Measurements from ENCODE around the gene RPS25.
"Not testable (repeated sequence)": the region's sequence is repeated elsewhere in the genome, so short reads cannot be mapped to it uniquely, and the experiment has no call there.

The RPS25 gene

GRCh38 chr11:119018074-119018938 is at the start of gene RPS25, which contains the start of gene TRAPPC4:
RPS25 (minus strand) TSS chr11:119018343; CDS start chr11:119018284, 59 bp downstream.
TRAPPC4 (plus strand) TSS chr11:119018766; CDS start chr11:119018796, 30 bp downstream.
- peak; percentile 91 for DNase-seq (ENCODE audit: low read depth in 2 of 2)

DNA sequence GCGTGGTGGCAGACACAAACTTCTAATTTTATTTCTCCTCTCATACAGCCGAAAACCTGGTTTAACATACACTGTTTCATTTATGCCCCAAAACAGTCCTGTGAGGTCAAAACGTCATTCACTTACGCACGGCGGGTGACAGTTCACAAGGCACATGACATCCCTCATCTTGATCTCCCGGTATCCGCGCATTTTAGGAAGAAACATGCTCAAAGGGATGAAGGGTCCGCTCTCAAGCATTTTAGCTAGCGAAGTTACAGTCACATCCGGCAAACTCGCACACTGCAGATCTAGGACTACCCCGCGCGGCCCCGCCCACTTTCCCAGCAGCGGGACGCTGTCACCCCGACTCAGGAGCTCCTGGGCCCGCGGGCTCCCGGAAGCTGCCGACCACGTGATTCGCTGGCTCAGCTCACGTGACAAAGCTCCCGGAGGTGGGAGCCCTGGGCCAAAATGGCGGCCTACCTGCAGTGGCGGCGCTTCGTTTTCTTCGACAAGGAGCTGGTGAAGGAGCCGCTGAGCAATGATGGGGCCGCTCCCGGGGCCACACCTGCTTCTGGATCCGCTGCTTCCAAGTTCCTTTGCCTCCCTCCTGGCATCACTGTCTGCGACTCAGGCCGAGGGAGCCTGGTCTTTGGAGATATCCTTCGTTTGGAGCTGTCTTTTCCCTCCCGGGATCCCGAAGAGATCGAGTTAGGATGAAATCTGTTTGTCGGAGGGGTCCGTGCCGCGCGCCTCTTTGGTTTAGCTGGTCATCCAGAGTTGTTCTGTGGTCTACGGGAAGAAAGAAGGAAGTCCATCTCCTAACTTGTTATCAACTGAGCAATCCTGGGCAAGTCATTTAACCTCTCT is 49.5 kb upstream of the RPS25 start, which contains the start of gene VPS11:
Gene VPS11, plus strand, starts transcription at position 448 of the 852 bp plus-strand sequence. Its CDS starts 6 bp downstream, at position 454.
- peak; percentile 91 to 98 for DNase-seq (ENCODE audit: low read depth in 2 of 2)

DNA sequence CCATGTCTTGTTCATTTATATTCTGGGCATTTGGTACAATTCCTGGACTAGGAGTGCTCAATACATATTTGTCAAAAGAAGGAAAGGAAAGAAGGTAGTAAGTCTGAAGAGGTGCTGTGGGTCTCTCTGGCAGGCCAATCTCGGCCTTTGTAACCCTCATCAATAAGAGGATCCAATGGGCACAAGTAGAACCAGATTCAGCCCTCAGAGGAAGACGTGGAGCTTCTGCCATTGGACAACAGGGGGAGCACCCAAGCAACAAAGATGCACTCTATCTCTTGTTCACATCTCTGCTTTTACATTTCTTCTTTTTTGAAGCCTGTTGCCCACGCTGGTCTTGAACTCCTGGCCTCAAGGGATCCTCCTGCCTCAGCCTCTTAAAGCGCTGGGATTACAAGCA is 47.2 kb upstream of the RPS25 start:
- DNase-seq (ENCODE audit: low read depth in 2 of 2): no peak

DNA sequence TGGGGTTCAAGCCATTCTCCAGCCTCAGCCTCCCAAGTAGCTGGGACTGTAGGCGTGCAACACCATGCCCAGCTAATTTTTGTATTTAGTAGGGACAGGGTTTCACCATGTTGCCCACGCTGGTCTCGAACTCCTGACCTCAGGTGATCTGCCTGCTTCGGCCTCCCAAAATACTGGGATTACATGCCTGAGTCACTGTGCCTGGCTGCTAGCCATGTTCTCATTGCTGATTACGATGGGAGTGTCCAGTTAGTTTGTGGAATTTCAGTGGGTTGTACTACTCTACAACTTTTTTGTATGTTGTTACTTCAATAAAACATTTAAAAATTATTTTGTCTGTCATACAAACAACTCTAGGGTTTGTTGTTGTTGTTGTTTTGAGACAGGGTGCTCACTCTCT is 44.6 kb upstream of the RPS25 start:
- DNase-seq (ENCODE audit: low read depth in 2 of 2): no peak

GRCh38 chr11:119061256-119061655 is 43.1 kb upstream of the RPS25 start:
- DNase-seq (ENCODE audit: low read depth in 2 of 2): no peak

DNA sequence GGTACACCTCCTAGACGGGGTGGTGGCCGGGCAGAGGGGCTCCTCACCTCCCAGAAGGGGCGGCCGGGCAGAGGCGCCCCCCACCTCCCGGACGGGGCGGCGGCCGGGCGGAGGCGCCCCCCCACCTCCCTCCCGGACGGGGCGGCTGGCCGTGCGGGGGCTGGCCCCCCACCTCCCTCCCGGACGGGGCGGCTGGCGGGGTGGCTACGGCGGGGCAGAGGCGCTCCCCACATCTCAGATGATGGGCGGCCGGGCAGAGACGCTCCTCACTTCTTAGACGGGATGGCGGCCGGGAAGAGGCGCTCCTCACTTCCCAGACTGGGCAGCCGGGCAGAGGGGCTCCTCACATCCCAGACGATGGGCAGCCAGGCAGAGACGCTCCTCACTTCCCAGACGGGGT is 41.0 kb upstream of the RPS25 start:
- DNase-seq (ENCODE audit: low read depth in 2 of 2): not testable (repeated sequence)

DNA sequence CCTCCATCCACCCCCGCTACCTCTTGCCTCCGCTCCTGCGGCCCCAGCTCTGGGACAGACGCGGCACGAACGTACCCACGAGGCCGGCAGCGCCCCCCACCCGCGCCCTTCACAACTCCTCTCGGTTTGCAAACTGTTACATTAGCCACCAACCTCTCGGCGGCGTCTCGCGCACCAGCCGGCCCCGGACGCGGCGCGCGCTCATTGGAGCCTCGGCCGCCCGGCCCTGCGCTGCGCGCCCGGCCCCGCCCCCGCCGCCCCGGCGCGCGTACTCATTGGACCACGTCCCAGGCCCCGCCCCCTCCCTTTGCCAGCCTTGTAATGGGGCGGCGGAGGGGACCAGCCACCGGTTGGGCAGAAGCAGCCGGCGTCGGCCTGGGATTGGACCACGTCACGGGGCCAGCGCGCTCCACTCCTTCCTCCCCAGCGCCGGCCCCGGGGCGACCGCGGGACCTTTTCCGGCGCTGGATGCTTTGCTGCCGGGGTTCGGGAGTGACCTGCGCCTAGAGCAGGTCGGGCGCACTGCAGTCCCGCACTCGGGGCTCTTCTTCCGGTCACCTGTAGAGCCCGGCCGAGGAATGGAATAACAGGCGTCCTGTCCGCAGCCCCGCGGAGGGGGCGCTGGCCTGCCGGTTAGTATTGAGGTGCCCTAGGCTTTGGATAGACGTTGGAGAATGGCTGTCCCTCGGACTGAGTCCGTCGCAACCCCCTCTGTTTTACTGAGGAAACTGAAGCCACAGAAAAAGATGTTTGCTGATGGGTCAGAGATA is 39.0 kb upstream of the RPS25 start, which contains the start of gene HYOU1:
Gene HYOU1, minus strand, starts transcription at position 206 of the 770 bp plus-strand sequence. CDS start 1,045 bp downstream, outside the sequence.
- peak; percentile 96 to 99 for DNase-seq (ENCODE audit: low read depth in 2 of 2)

DNA sequence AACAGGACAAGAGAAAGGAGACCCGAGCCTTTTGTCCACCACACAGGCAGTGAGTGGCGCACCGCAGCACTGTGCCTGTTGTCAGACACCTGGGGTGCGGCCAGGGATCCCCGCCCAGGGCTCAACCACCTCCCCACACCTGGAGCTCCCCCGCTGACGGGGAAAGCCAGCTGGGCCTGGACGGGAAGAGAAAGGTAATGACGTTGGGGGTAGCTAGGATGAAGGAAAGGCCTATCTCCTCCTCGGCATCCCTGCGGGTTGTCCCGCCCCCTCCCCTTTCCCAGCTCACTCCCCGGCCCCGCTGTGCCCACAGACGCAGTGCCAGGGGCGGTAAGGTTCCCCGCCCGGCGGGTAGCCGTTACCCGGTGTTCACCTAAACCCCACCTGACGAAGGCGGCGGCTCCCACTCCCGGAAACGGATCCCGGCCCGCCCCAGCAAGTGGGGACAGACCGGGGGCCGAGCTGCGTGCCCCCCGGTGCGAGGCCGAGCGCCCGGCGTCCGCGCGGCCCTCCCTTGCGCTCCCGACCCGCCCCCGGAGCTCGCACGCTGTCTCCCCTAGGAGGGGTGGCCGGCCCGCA is 38.4 kb upstream of the RPS25 start:
- DNase-seq (ENCODE audit: low read depth in 2 of 2): peak in 1 of 2 experiments; percentile 32

DNA sequence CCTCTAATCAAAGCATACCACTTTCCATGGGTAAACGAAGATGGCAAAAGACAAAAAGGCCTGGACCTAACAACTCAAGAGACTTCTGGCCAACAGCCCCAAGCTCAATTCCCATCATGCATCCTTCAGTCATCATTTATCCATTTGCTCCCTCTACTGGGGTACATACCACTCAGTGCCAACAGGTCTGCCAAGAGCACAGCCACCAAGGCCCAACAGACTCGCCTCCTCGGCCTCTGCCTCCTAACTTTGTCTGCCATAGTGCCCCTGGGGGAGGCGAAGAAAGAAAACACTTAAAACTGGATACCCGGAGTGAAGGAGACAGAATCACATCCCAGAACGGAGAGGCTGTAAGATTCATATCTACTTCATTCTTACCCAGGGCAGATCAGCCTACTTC is 37.8 kb upstream of the RPS25 start:
- no peak for DNase-seq (ENCODE audit: low read depth in 2 of 2)

DNA sequence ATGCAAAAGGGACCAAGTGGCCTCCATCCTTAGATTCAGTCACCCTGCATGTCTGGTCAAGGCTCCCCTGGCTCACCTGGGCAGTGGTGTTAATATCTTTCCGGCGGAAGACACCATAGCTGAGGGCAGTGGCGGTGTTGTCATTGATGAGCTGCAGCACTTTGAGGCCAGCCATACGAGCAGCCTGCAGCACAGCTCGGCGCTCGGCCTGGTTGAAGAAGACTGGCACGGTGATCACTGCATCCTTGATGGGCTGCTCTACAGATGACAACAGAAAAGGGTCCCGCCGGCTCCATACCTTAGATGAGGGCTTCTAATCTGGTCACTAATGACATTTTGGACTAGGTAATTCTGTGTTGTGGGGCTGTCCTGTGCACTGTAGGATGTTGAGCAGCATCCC is 36.3 kb upstream of the RPS25 start:
- no peak for DNase-seq (ENCODE audit: low read depth in 2 of 2)

DNA sequence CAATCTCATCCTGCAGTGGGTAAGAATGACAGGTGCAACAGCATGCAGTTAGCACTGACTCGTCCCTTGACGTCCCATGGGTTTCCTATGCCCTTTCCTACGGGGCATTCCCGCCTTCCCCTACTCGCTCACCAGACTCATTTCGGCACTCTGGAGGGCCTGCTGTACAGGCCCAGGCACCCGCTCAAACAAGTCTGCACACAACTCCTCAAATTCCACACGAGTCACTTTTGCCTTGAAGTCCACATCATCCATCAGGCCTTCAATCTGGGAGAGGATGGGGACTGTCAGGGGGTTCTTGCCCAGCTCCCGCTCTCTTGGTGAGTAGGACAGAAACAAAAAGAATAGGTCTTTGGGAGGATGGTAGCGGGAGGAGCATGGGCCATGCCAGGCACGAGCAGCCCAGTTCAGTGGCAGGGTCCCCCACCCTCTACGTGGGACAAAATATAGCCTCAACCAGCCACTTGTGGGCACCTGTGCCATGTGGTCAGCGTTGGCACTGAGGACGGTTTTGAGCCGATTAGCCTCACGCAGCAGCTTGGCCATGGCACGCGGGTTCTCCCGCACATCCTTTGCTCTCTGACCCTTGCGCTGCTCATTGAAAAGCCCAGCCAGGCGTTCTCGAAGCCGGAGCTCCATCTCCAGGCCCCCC is 34.1 kb upstream of the RPS25 start:
- no peak for DNase-seq (ENCODE audit: low read depth in 2 of 2)

DNA sequence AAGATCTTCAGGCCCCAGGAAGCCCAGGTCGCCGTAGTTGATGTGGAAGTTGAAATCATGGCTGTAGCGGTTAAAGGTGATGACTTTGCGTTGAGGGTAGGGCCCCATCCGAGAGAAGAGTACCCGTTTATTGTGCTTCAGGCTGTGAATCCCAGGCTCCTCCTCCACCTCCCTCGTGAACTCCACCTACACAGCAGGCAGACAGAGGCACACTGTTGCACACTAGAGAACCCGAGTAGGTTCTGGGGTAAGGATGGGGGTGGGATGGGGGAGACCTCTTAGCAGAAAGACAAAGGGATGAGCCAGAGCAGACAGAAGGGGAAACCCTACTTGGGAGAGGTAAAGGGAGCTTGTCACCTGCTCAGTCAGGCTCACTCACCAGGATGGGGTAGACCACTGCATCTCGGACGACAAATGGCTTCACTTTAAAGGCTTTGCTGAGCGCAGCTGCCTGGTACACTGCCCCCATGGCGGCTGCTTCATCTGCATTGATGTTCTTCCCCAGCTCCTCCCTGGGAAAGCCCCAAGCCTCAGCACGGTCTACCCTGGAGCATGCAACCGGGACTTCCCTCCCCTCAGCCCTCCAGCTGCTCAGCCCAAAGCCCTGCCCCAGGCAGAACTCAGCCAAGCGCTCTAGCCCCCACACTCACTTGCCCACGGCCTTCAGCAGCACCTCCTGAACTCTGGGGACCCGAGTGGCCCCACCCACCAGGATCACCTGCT is 33.5 kb upstream of the RPS25 start:
- no peak for DNase-seq (ENCODE audit: low read depth in 2 of 2)

DNA sequence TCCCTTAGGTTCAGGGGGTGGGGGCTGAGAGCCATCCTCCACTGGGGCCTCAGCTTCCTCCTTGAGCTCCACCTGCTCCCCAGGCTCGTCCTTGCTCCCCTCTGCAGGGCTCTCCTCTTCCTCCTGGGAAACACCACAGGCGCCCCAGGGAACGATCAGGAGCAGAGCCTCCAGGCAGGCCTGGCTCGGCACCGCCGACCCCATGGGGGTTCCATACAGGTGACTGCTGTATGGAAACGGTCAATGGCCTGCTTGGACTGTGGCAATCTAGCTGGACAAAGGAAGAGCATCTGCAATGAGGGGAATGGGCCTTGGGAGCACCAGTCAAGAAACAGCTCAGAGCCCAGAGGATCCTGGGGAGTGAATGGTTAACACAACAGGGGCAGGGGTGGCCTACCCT is 30.9 kb upstream of the RPS25 start:
- DNase-seq (ENCODE audit: low read depth in 2 of 2): no peak

GRCh38 chr11:119048644-119049043 is 30.5 kb upstream of the RPS25 start:
- DNase-seq (ENCODE audit: low read depth in 2 of 2): no peak

GRCh38 chr11:119047205-119047604 is 29.1 kb upstream of the RPS25 start:
- no peak for DNase-seq (ENCODE audit: low read depth in 2 of 2)

DNA sequence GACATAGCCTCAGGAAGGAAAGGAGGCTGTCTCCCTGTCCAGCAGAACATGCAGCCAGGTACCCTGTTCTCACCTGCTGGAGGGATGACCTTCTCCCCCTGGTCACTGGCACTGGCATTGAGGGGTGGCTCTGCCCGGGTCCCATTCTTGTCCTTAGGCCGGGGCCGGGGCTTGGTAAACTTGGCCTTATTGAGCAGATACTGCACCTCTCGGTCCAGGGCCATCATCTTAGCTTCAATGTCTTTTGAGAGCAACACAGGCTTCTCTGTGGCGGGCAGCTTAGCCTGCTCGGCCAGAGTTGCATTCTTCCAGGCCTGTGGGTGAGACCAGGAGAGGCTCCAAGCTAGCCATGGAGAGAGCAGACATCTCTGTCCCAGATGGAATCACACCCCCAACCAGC is 28.3 kb upstream of the RPS25 start:
- DNase-seq (ENCODE audit: low read depth in 2 of 2): no peak

DNA sequence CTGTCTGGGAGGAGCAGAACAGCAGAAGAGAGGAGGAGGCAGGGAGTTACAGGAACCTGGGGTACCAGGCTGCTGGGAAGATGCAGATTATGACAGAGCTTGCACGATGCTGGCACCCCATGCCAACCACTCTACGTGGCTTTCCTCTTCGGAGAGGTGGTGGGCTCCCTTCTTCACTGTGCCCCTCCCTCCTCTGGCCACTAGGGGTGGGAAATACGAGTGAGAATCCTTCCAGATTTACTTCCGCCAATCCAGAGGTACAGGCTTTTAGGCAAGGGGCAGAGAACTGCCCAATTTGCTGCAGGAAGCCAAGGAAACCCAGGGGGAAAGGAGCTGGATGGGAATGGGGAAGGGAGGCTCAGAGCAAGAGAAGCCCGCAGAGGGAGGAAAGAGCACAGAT is 26.6 kb upstream of the RPS25 start:
- DNase-seq (ENCODE audit: low read depth in 2 of 2): no peak

DNA sequence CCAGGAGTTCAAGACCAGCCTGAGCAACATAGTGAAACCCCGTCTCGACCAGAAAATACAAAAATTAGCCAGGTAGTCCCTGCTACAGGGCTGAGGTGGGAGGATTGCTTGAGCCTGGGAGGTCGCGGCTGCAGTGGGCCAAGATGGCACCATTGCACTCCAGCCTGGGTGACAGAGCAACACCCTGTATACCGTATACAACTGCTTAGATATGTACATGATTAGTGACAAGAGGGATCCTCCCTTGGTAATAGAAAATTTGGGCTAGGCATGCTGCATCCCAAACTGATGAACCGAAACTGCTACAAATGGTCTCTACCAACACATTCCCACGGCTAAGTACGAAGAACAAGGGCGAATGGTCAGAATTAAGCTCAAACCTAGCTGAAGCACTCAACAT is 24.8 kb upstream of the RPS25 start:
- DNase-seq (ENCODE audit: low read depth in 2 of 2): no peak

GRCh38 chr11:119041821-119042514 is 23.8 kb upstream of the RPS25 start:
- no peak for DNase-seq (ENCODE audit: low read depth in 2 of 2)
